Endothelial cell (in vitro differentiated cells): ENCODE measurements around the gene CDCP2. TPM values are rescaled to one million over a fixed set of nuclear protein-coding genes. Genes with fewer than 3 reads are reported as not detected.

Experiments used
- DNase-seq: peaks from one replicate; pipeline ENCODE4 v3.0.0; 2021; ENCODE audit warnings: low spot score
- H3K27ac Mint-ChIP-seq: one replicate; pipeline ENCODE4 v1.8.0; 2021; ENCODE audit warnings: mixed read lengths, inconsistent platforms; ENCODE audit not compliant: unreplicated experiment
- H3K27me3 Mint-ChIP-seq: one replicate; pipeline ENCODE4 v1.8.0; 2021; ENCODE audit warnings: mild to moderate bottlenecking, moderate library complexity, mixed read lengths, inconsistent platforms; ENCODE audit not compliant: unreplicated experiment
- H3K36me3 Mint-ChIP-seq: one replicate; pipeline ENCODE4 v1.8.0; 2021; ENCODE audit warnings: mild to moderate bottlenecking, low read depth, mixed read lengths, inconsistent platforms; ENCODE audit not compliant: unreplicated experiment
- H3K4me1 Mint-ChIP-seq: one replicate; pipeline ENCODE4 v1.8.0; 2021; ENCODE audit warnings: mild to moderate bottlenecking, mixed read lengths, inconsistent platforms; ENCODE audit not compliant: unreplicated experiment
- H3K4me3 Mint-ChIP-seq: one replicate; pipeline ENCODE4 v1.8.0; 2021; ENCODE audit warnings: mild to moderate bottlenecking, mixed read lengths, inconsistent platforms; ENCODE audit not compliant: unreplicated experiment
- H3K9me3 Mint-ChIP-seq: one replicate; pipeline ENCODE4 v1.8.0; 2021; ENCODE audit warnings: mixed read lengths, inconsistent platforms; ENCODE audit not compliant: unreplicated experiment
- total RNA-seq: library from RNA; stranded (reverse); fragmentation: NEBNext Ultra II Directional; extraction: Animal tissue kit (Norgen Biotek cat#: 25700); gene quantifications from one replicate; pipeline ENCODE4 v1.2.1, GENCODE V29; 2021; ENCODE audit not compliant: unreplicated experiment
- TF ChIP-seq, protein P1 (sequence below): fragments of 200-600 bp; sonication (generic); IDR thresholded peaks from one replicate; pipeline ENCODE4 v1.5.0; 2021; ENCODE audit warnings: antibody characterized with exemption; ENCODE audit not compliant: unreplicated experiment

The CDCP2 gene
- total RNA-seq, 1 donor from 2014 or later, result 0.36 TPM

DNA sequence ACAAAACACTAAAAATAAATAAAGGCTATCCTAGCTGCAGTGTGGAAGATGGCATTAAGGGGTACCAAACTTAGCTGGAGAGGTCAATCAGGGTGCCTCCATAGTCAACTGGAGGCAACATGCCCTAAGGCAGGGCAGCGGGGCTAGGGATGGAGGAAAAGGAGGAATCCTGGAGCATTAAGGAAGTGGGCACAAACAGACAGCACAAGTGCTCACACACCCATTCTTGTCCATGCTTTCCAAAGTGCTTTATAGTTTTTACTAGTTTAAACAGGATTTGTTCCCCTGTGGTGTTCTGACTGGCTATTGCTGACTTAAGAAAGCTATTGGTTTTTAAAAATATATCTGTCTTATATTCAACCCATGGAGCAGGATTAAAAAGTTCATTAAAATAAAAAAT, 66.0 kb downstream of the CDCP2 start:
- H3K36me3 Mint-ChIP-seq, result no peaks in the 10 kb centered on the region
- TF ChIP-seq, protein P1, sequence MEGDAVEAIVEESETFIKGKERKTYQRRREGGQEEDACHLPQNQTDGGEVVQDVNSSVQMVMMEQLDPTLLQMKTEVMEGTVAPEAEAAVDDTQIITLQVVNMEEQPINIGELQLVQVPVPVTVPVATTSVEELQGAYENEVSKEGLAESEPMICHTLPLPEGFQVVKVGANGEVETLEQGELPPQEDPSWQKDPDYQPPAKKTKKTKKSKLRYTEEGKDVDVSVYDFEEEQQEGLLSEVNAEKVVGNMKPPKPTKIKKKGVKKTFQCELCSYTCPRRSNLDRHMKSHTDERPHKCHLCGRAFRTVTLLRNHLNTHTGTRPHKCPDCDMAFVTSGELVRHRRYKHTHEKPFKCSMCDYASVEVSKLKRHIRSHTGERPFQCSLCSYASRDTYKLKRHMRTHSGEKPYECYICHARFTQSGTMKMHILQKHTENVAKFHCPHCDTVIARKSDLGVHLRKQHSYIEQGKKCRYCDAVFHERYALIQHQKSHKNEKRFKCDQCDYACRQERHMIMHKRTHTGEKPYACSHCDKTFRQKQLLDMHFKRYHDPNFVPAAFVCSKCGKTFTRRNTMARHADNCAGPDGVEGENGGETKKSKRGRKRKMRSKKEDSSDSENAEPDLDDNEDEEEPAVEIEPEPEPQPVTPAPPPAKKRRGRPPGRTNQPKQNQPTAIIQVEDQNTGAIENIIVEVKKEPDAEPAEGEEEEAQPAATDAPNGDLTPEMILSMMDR, result no peak
- no peak overlapping the region for H3K27ac Mint-ChIP-seq
- no peaks in the 10 kb centered on the region for H3K9me3 Mint-ChIP-seq
- DNase-seq, result no peak
- H3K4me3 Mint-ChIP-seq, result no peak overlapping the region
- H3K4me1 Mint-ChIP-seq, result no peaks in the 10 kb centered on the region
- no peaks in the 10 kb centered on the region for H3K27me3 Mint-ChIP-seq

DNA sequence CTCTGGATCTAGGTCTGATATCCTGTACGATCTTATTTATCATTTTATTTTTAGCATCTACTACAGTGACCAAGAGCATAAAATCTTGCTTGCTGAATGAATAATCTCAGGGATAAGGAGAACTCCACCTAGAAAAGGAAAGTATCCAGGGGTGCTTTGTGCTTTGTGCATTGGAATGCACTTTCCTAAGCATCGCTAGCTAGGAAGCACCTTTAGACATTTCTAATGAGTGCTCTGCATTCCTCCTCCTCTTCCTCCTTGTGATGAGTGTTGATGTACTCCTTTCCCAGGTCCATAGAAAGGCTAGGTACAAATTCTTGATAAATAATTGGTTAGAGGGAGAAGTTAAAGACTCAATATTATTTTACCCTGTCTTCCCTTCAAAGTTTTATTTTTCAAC, 68.0 kb downstream of the CDCP2 start:
- Mint-ChIP-seq H3K4me3 (no peak overlapping the region), H3K9me3 (no peaks in the 10 kb centered on the region), H3K36me3 (no peaks in the 10 kb centered on the region), H3K27ac (no peak overlapping the region), H3K4me1 (peaks cover 2% of the 10 kb centered on the region), H3K27me3 (no peaks in the 10 kb centered on the region)
- DNase-seq, result no peak
- TF ChIP-seq, protein P1, result no peak

Other genes with a start within 250 kb of the CDCP2 start
- gene IFT25, start 207.3 kb downstream of the CDCP2 start, total RNA-seq, result 27.7 TPM
- 43.6 TPM for gene LRRC42, start 206.7 kb downstream of the CDCP2 start, total RNA-seq
- not detected for gene LDLRAD1, start 134.8 kb downstream of the CDCP2 start, total RNA-seq
- gene TMEM59, start 99.8 kb downstream of the CDCP2 start, total RNA-seq, result 195 TPM
- gene TCEANC2, start 99.4 kb downstream of the CDCP2 start, total RNA-seq, result 6.3 TPM
- gene CYB5RL, start 47.0 kb upstream of the CDCP2 start, total RNA-seq, result 6.7 TPM
- gene MRPL37, start 47.2 kb upstream of the CDCP2 start, total RNA-seq, result 63.1 TPM